OCI-LY3 (cell line): ENCODE results near the gene SDC1.

ENCODE experiments used
- H2AFZ ChIP-seq: fragments of 200-600, 300-600 bp; shearing (Covaris generic); 2 replicates; pipeline ENCODE4 v1.6.0; 2014; ENCODE audit warnings: antibody characterized with exemption, low read depth, low read length
- H3K27ac ChIP-seq: fragments of 200-600, 300-600 bp; sonication (generic); 2 replicates; pipeline ENCODE4 v1.5.1; 2014; ENCODE audit warnings: mild to moderate bottlenecking, low read length, moderate library complexity, mixed read lengths
- H3K27me3 ChIP-seq: fragments of 200-600, 300-600 bp; sonication (generic); 2 replicates; pipeline ENCODE4 v1.6.1; 2014; ENCODE audit warnings: low read depth, low read length, mixed read lengths
- H3K36me3 ChIP-seq: fragments of 200-600, 300-600 bp; sonication (generic); replicated peaks from 2 replicates; pipeline ENCODE3; 2014; ENCODE audit warnings: low read depth, low read length, mixed read lengths
- H3K4me1 ChIP-seq: fragments of 300-600, 200-600 bp; sonication (generic); 2 replicates; pipeline ENCODE4 v1.6.1; 2014; ENCODE audit warnings: low read length, mixed read lengths
- H3K4me2 ChIP-seq: fragments of 200-600, 300-600 bp; sonication (generic); 2 replicates; pipeline ENCODE4 v1.6.1; 2014; ENCODE audit warnings: low read length, mixed read lengths
- H3K4me3 ChIP-seq: fragments of 300-600, 200-600 bp; sonication (generic); 2 replicates; pipeline ENCODE4 v1.5.1; 2014; ENCODE audit warnings: antibody characterized with exemption, mild to moderate bottlenecking, low read length, moderate library complexity
- H3K79me2 ChIP-seq: fragments of 300-600, 200-600 bp; shearing (Covaris generic); 2 replicates; pipeline ENCODE4 v1.6.1; 2014; ENCODE audit warnings: mild to moderate bottlenecking, low read length, mixed read lengths
- H3K9ac ChIP-seq: fragments of 300-600, 200-600 bp; shearing (Covaris generic); 2 replicates; pipeline ENCODE4 v1.6.0; 2014; ENCODE audit warnings: mild to moderate bottlenecking, low read length, moderate library complexity
- H3K9me3 ChIP-seq: fragments of 200-600, 300-600 bp; shearing (Covaris generic); 2 replicates; pipeline ENCODE4 v1.6.1; 2014; ENCODE audit warnings: low read length, mixed read lengths; ENCODE audit not compliant: insufficient read depth
- H4K20me1 ChIP-seq: fragments of 200-600, 300-600 bp; sonication (generic); 2 replicates; pipeline ENCODE4 v1.6.1; 2016; ENCODE audit warnings: low read length, mixed read lengths; ENCODE audit not compliant: insufficient read depth
- CTCF ChIP-seq: fragments of 200-600, 300-600 bp; sonication (generic); IDR thresholded peaks from 2 replicates; pipeline ENCODE4 v1.5.1; 2014; ENCODE audit warnings: antibody characterized with exemption, low read length, low read depth
- EZH2phosphoT487 ChIP-seq: fragments of 200-600 bp; shearing (Covaris generic); IDR thresholded peaks from 2 replicates; pipeline ENCODE4 v1.6.1; 2018; ENCODE audit warnings: antibody characterized with exemption, mixed run types, low read depth

Gene SDC1

GRCh38 chr2:20173064-20173463 is 51.9 kb downstream of the SDC1 start:
- Histone ChIP-seq H3K27ac (no peak overlapping the region), H3K4me3 (no peak overlapping the region), H4K20me1 (no peaks in the 10 kb centered on the region), H3K4me1 (no peaks in the 10 kb centered on the region), H3K79me2 (no peaks in the 10 kb centered on the region), H3K27me3 (no peaks in the 10 kb centered on the region; the same call in 1 of the 2 replicates), H3K4me2 (no peak overlapping the region), H3K9ac (no peak overlapping the region), H2AFZ (no peak overlapping the region), H3K36me3 (no peaks in the 10 kb centered on the region), H3K9me3 (no peaks in the 10 kb centered on the region)
- TF ChIP-seq CTCF (no peak), EZH2phosphoT487 (no peak)

GRCh38 chr2:20172273-20173055 is 52.5 kb downstream of the SDC1 start:
- Histone ChIP-seq H2AFZ (no peak overlapping the region), H3K4me3 (no peak overlapping the region), H3K4me2 (no peak overlapping the region), H3K36me3 (no peaks in the 10 kb centered on the region), H3K9me3 (no peaks in the 10 kb centered on the region), H3K4me1 (no peaks in the 10 kb centered on the region), H4K20me1 (no peaks in the 10 kb centered on the region), H3K27me3 (no peaks in the 10 kb centered on the region; the same call in 1 of the 2 replicates), H3K79me2 (no peaks in the 10 kb centered on the region), H3K9ac (no peak overlapping the region), H3K27ac (no peak overlapping the region)
- TF ChIP-seq EZH2phosphoT487 (no peak), CTCF (no peak)

DNA sequence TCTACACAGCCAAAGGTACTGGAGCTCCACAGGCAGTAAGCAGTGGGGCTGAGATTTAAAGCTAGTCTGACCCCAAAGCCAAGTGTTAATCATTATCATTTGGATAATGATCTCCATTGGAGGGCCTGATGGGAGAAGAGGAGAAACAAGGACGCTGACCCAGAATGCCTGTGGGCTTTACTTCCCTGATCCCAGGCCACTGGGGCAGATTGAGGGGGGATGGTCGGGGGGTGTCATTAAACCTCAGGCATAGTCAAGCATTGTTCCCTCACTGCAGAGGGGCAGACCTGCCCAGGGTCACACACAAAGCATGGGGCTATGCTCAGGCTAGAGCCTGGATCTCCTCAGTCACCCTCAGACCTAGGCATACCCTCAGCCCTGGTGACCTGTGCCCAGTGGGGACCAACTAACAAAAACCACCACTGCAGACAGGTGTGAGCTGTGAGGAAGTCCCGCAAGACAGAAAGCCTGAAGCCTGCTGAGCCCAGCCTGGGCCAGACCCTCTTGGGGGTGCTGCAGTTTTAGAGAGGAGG is 53.4 kb downstream of the SDC1 start:
- H3K4me3 ChIP-seq: no peak overlapping the region
- H4K20me1 ChIP-seq: no peaks in the 10 kb centered on the region
- no peaks in the 10 kb centered on the region for H3K36me3 ChIP-seq
- no peaks in the 10 kb centered on the region for H3K79me2 ChIP-seq
- H3K4me2 ChIP-seq: no peak overlapping the region
- no peak for TF ChIP-seq EZH2phosphoT487
- no peak for TF ChIP-seq CTCF
- no peak overlapping the region for H3K27ac ChIP-seq
- H3K9ac ChIP-seq: no peak overlapping the region
- no peaks in the 10 kb centered on the region for H3K9me3 ChIP-seq
- no peaks in the 10 kb centered on the region; the same call in 1 of the 2 replicates for H3K27me3 ChIP-seq
- H3K4me1 ChIP-seq: no peaks in the 10 kb centered on the region
- no peak overlapping the region for H2AFZ ChIP-seq

DNA sequence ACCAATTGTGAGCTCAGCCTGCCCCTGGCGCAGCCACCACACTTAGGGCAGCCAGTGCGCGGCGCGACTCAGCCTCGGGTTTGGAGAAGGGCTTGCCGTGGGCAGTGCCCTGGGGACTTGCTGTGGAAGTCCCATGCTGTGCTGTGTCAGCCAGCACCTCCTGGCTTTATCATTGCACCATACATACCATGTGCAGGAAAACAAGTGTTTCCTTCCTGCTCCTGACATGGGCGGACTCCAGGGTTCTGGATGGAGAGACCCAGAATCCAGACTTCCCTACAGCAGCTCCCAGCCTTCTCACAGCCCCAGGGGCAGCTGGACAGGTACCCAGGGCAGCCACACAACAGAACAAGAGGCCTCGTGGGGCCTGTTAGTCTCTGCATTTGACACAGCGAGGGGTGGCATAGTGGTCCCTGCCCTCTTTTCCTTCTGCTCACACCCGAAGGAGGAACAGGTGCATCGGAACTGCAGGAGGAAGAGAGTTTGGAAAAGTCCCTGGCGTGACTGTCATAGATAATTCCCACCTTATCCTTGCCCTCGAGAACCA is 54.2 kb downstream of the SDC1 start:
- Histone ChIP-seq H2AFZ (no peak overlapping the region), H3K27ac (no peak overlapping the region), H3K36me3 (no peaks in the 10 kb centered on the region), H3K27me3 (no peaks in the 10 kb centered on the region), H4K20me1 (no peaks in the 10 kb centered on the region), H3K9ac (no peak overlapping the region), H3K9me3 (no peaks in the 10 kb centered on the region), H3K4me3 (no peak overlapping the region), H3K4me1 (no peaks in the 10 kb centered on the region), H3K79me2 (no peaks in the 10 kb centered on the region), H3K4me2 (no peak overlapping the region)
- no peak for TF ChIP-seq CTCF
